HepG2 (cell line): Measurements from ENCODE around the gene AK2. TPM values are rescaled to one million over a fixed set of nuclear protein-coding genes. Genes with fewer than 3 reads are reported as not detected.
A peak's percentile ranks its signal among the peaks of the same experiment; 100 is the strongest.

Experiments used
- AGO1 ChIP-seq: fragments of 200-400 bp; formaldehyde crosslinking; IDR thresholded peaks from 2 replicates; pipeline ENCODE4 v1.6.1; 2017; ENCODE audit warnings: mild to moderate bottlenecking, low read depth, low read length, moderate library complexity; ENCODE audit not compliant: poor library complexity, severe bottlenecking
- ATF2 ChIP-seq: sonication (generic); formaldehyde crosslinking; IDR thresholded peaks from 2 replicates; pipeline ENCODE4 v1.4.0; 2020; ENCODE audit warnings: missing genetic modification reagents
- GLI4 ChIP-seq: sonication (generic); formaldehyde crosslinking; IDR thresholded peaks from 2 replicates; pipeline ENCODE4 v1.5.1; 2020; ENCODE audit warnings: missing genetic modification reagents, mild to moderate bottlenecking, moderate library complexity, borderline replicate concordance
- HMGXB4 ChIP-seq, 2 experiments: sonication (generic) in 1 of 2; formaldehyde crosslinking in 1 of 2; IDR thresholded peaks; 2 replicates each; pipeline versions ENCODE4 v1.4.0 to v1.6.1; 2018 to 2020; ENCODE audit warnings: missing genetic modification reagents in 2 of 2, borderline replicate concordance in 1 of 2, low read depth in 1 of 2, mild to moderate bottlenecking in 1 of 2, missing biosample characterization in 1 of 2
- ISL2 ChIP-seq: sonication (generic); formaldehyde crosslinking; IDR thresholded peaks from 2 replicates; pipeline ENCODE4 v1.5.0; 2020; ENCODE audit warnings: missing genetic modification reagents
- KAT8 ChIP-seq: IDR thresholded peaks from 2 replicates; pipeline ENCODE4 v1.6.1; 2016; ENCODE audit warnings: missing genetic modification reagents, missing compliant biosample characterization
- NFYC ChIP-seq: IDR thresholded peaks from 2 replicates; pipeline ENCODE4 v1.6.1; 2016; ENCODE audit warnings: missing genetic modification reagents, missing compliant biosample characterization
- PAX8 ChIP-seq: sonication (generic); formaldehyde crosslinking; IDR thresholded peaks from 2 replicates; pipeline ENCODE4 v1.8.0; 2022; ENCODE audit warnings: mild to moderate bottlenecking, missing genetic modification reagents, borderline replicate concordance
- RFXAP ChIP-seq: sonication (generic); formaldehyde crosslinking; IDR thresholded peaks from 2 replicates; pipeline ENCODE4 v1.4.0; 2020; ENCODE audit warnings: missing genetic modification reagents, borderline replicate concordance
- SALL1 ChIP-seq: sonication (generic); formaldehyde crosslinking; IDR thresholded peaks from 2 replicates; pipeline ENCODE4 v1.8.0; 2022; ENCODE audit warnings: mild to moderate bottlenecking, missing genetic modification reagents
- SCMH1 ChIP-seq: sonication (generic); formaldehyde crosslinking; IDR thresholded peaks from 2 replicates; pipeline ENCODE4 v1.9.0; 2021; ENCODE audit warnings: missing genetic modification reagents, mild to moderate bottlenecking, borderline replicate concordance
- SIN3B ChIP-seq: fragments of 150-350 bp; IDR thresholded peaks from 2 replicates; pipeline ENCODE4 v1.6.1; 2014; ENCODE audit warnings: low read length
- SOX5 ChIP-seq: IDR thresholded peaks from 2 replicates; pipeline ENCODE4 v1.6.1; 2016; ENCODE audit warnings: borderline replicate concordance
- SP1 ChIP-seq, 2 experiments: fragments of 450-650 bp in 1 of 2; sonication (generic) in 1 of 2; formaldehyde crosslinking in 1 of 2; IDR thresholded peaks; 2 replicates each; pipeline versions ENCODE4 v1.4.0 to v1.6.1; 2016 to 2020; ENCODE audit warnings: missing genetic modification reagents in 1 of 2
- WIZ ChIP-seq: sonication (generic); formaldehyde crosslinking; IDR thresholded peaks from 2 replicates; pipeline ENCODE4 v1.5.1; 2020; ENCODE audit warnings: mild to moderate bottlenecking, missing genetic modification reagents
- ZFAT ChIP-seq: sonication (generic); formaldehyde crosslinking; conservative IDR thresholded peaks from 2 replicates; pipeline ENCODE4 v1.8.1; 2023; ENCODE audit warnings: missing genetic modification reagents, inconsistent platforms
- ZFP36L1 ChIP-seq: sonication (generic); formaldehyde crosslinking; IDR thresholded peaks from 2 replicates; pipeline ENCODE4 v1.8.0; 2022; ENCODE audit warnings: mild to moderate bottlenecking, missing genetic modification reagents, moderate library complexity
- ZNF101 ChIP-seq: sonication (generic); formaldehyde crosslinking; IDR thresholded peaks from 2 replicates; pipeline ENCODE4 v1.4.0; 2020; ENCODE audit warnings: mild to moderate bottlenecking, low read depth, missing genetic modification reagents, borderline replicate concordance
- ZNF18 ChIP-seq: sonication (generic); formaldehyde crosslinking; IDR thresholded peaks from 2 replicates; pipeline ENCODE4 v1.8.0; 2022; ENCODE audit warnings: mild to moderate bottlenecking, missing genetic modification reagents; ENCODE audit not compliant: insufficient replicate concordance
- ZNF274 ChIP-seq: sonication (generic); formaldehyde crosslinking; IDR thresholded peaks from 2 replicates; pipeline ENCODE4 v1.5.1; 2020; ENCODE audit warnings: mild to moderate bottlenecking, missing genetic modification reagents
- ZNF333 ChIP-seq: sonication (generic); formaldehyde crosslinking; IDR thresholded peaks from 2 replicates; pipeline ENCODE4 v1.4.0; 2020; ENCODE audit warnings: mild to moderate bottlenecking, missing genetic modification reagents, borderline replicate concordance
- ZNF468 ChIP-seq: sonication (generic); formaldehyde crosslinking; IDR thresholded peaks from 2 replicates; pipeline ENCODE4 v1.8.0; 2022; ENCODE audit warnings: mild to moderate bottlenecking, moderate library complexity, missing genetic modification reagents
- polyA plus RNA-seq, 8 experiments: library from polyadenylated mRNA; depleted of rRNA in 3 of 8; stranded (reverse) in 7 of 8; unstranded in 1 of 8; fragments of >200 nt; fragmentation: Illumina TruSeq in 4 of 8; extraction: Trizol in 4 of 8; gene quantifications; 2 replicates each; pipeline versions ENCODE4 v1.2.1 to v1.2.3, GENCODE V29; 2011 to 2016; ENCODE audit warnings: low read depth in 4 of 8, missing spikeins in 1 of 8, mixed read lengths in 1 of 8; ENCODE audit not compliant: insufficient read depth in 1 of 8
- total RNA-seq, 5 experiments: library from RNA; depleted of rRNA; stranded (reverse); fragments of >200 nt; fragmentation: Illumina TruSeq; extraction: Trizol; gene quantifications; 2 replicates each; pipeline ENCODE4 v1.2.3, GENCODE V29; 2016; ENCODE audit warnings: low read depth in 1 of 5
- TF ChIP-seq, protein P1 (sequence below): sonication (generic); formaldehyde crosslinking; IDR thresholded peaks from 2 replicates; pipeline ENCODE4 v1.4.0; 2020; ENCODE audit warnings: missing genetic modification reagents

Gene AK2
- total and polyA plus RNA-seq, 2 of the 13 experiments (the other 11 are each of a cell fraction or from before 2014, with no cell fraction given) = 170 to 188 TPM

GRCh38 chr1:32964461-32965250 is 72.0 kb downstream of the AK2 start, which contains the start of gene RNF19B (continued):
- peak in 1 of 2 experiments; percentile 80; a peak in 2 of 4 replicates for TF ChIP-seq HMGXB4 (CRISPR knock-in tag; IDR thresholded peaks at IDR 0.05; ENCODE audit: borderline replicate concordance in 1 of 2, low read depth in 1 of 2)
- TF ChIP-seq KAT8 (CRISPR knock-in tag) = peak; percentile 90
- TF ChIP-seq, protein P1, sequence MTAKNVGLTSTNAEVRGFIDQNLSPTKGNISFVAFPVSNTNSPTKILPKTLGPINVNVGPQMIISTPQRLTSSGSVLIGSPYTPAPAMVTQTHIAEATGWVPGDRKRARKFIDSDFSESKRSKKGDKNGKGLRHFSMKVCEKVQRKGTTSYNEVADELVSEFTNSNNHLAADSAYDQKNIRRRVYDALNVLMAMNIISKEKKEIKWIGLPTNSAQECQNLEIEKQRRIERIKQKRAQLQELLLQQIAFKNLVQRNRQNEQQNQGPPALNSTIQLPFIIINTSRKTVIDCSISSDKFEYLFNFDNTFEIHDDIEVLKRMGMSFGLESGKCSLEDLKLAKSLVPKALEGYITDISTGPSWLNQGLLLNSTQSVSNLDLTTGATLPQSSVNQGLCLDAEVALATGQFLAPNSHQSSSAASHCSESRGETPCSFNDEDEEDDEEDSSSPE (CRISPR knock-in tag) = peak; percentile 85
- TF ChIP-seq ISL2 (CRISPR knock-in tag) = peak; percentile 77
- peak; percentile 85 for TF ChIP-seq SALL1 (CRISPR knock-in tag)
- TF ChIP-seq GLI4 (CRISPR knock-in tag) = peak; percentile 68; the same call in 1 of the 2 replicates
- no peak for TF ChIP-seq AGO1
- no peak for TF ChIP-seq SCMH1
- TF ChIP-seq PAX8 = no peak
- no peak for TF ChIP-seq SP1 (IDR thresholded peaks at IDR 0.05)
- no peak; the same call in 1 of the 2 replicates for TF ChIP-seq SP1 (CRISPR knock-in tag; IDR thresholded peaks at IDR 0.05)
- TF ChIP-seq ZNF333 (CRISPR knock-in tag) = no peak; the same call in 1 of the 2 replicates
- peak; percentile 42; the same call in 1 of the 2 replicates for TF ChIP-seq SOX5
- no peak for TF ChIP-seq RFXAP (CRISPR knock-in tag)
- 0 out of 2 replicates have a peak, but pooled peaks have one; percentile 32 for TF ChIP-seq ZFP36L1 (CRISPR knock-in tag)
- TF ChIP-seq ZNF274 (CRISPR knock-in tag) = peak; percentile 70
- TF ChIP-seq ZNF468 (CRISPR knock-in tag) = no peak
- no peak for TF ChIP-seq ZFAT (CRISPR knock-in tag)
- TF ChIP-seq WIZ (CRISPR knock-in tag) = peak; percentile 96; the same call in 1 of the 2 replicates
- TF ChIP-seq SIN3B = no peak
- no peak for TF ChIP-seq ZNF101 (CRISPR knock-in tag)
- 0 out of 2 replicates have a peak, but pooled peaks have one; percentile 24 for TF ChIP-seq ATF2 (CRISPR knock-in tag)
- TF ChIP-seq NFYC (CRISPR knock-in tag) = no peak; the same call in 1 of the 2 replicates
- TF ChIP-seq ZNF18 (CRISPR knock-in tag) = peak; percentile 11
